K562 (cell line): ENCODE results near the gene ZMYND19. TPM values are rescaled to one million over a fixed set of nuclear protein-coding genes. Genes with fewer than 3 reads are reported as not detected.

Experiments
- CBFA2T2 ChIP-seq: fragments of 450-650 bp; conservative IDR thresholded peaks from 2 replicates; pipeline ENCODE4 v1.6.1; 2017; ENCODE audit warnings: mild to moderate bottlenecking
- EP300 ChIP-seq: IDR thresholded peaks from 2 replicates; pipeline ENCODE4 v1.6.1; 2012; ENCODE audit warnings: low read length, improper control_type of control experiment
- FOXA1 ChIP-seq: fragments of 450-650 bp; IDR thresholded peaks from 2 replicates; pipeline ENCODE4 v1.6.1; 2016; ENCODE audit warnings: mild to moderate bottlenecking, borderline replicate concordance
- HEY1 ChIP-seq: fragments of 250-450 bp; sonication (Bioruptor Pico); IDR thresholded peaks from 2 replicates; pipeline ENCODE4 v1.5.0; 2020; ENCODE audit warnings: mild to moderate bottlenecking, moderate library complexity, borderline replicate concordance
- MEF2D ChIP-seq: conservative IDR thresholded peaks from 2 replicates; pipeline ENCODE4 v1.6.1; 2016; ENCODE audit warnings: low read depth, missing genetic modification characterization, missing compliant biosample characterization
- PCBP2 ChIP-seq: fragments of 200-400 bp; formaldehyde crosslinking; IDR thresholded peaks from 2 replicates; pipeline ENCODE4 v1.6.1; 2018; ENCODE audit warnings: low read length, low read depth, mild to moderate bottlenecking, moderate library complexity; ENCODE audit not compliant: poor library complexity, severe bottlenecking
- SREBF2 ChIP-seq: sonication (generic); formaldehyde crosslinking; IDR thresholded peaks from 2 replicates; pipeline ENCODE4 v1.4.0; 2020; ENCODE audit warnings: mild to moderate bottlenecking, missing genetic modification reagents
- ZBTB7A ChIP-seq: IDR thresholded peaks from 2 replicates; pipeline ENCODE4 v1.6.1; 2011; ENCODE audit warnings: low read depth, mild to moderate bottlenecking, low read length, moderate library complexity, borderline replicate concordance; ENCODE audit not compliant: control insufficient read depth
- ZNF316 ChIP-seq: fragments of 450-650 bp; IDR thresholded peaks from 2 replicates; pipeline ENCODE4 v1.6.1; 2016
- ZNF717 ChIP-seq: fragments of 250-450 bp; sonication (Bioruptor Pico); IDR thresholded peaks from 2 replicates; pipeline ENCODE4 v1.5.0; 2021
- ZSCAN32 ChIP-seq: fragments of 450-650 bp; formaldehyde crosslinking; IDR thresholded peaks from 2 replicates; pipeline ENCODE4 v1.4.0; 2020; ENCODE audit warnings: mild to moderate bottlenecking, moderate library complexity
- polyA plus RNA-seq, 8 experiments: library from polyadenylated mRNA; depleted of rRNA in 4 of 8; stranded (reverse) in 5 of 8; unstranded in 3 of 8; fragments of >200 nt; fragmentation: Nextera tagmentation in 2 of 8; fragmentation: Illumina TruSeq in 1 of 8; extraction: Ambion mirVana in 2 of 8; extraction: Trizol in 1 of 8; gene quantifications; 2 replicates each; pipeline versions ENCODE4 v1.2.1 to v1.2.3, GENCODE V29; 2011 to 2014; ENCODE audit warnings: inconsistent platforms in 1 of 8, missing spikeins in 1 of 8
- total RNA-seq, 7 experiments: library from RNA; depleted of rRNA in 6 of 7; stranded (reverse); fragments of >200 nt in 6 of 7; fragmentation: Illumina TruSeq in 2 of 7; extraction: Trizol in 2 of 7; gene quantifications; 2 replicates each; pipeline versions ENCODE4 v1.2.1 to v1.2.3, GENCODE V29; 2011 to 2021; ENCODE audit warnings: low replicate concordance in 1 of 7
- TF ChIP-seq, protein P1 (sequence below): sonication (generic); formaldehyde crosslinking; IDR thresholded peaks from 2 replicates; pipeline ENCODE4 v1.4.0; 2020; ENCODE audit warnings: mild to moderate bottlenecking, missing genetic modification reagents
- TF ChIP-seq, protein P2 (sequence below): fragments of 250-450 bp; sonication (Bioruptor Pico); IDR thresholded peaks from 2 replicates; pipeline ENCODE4 v1.5.0; 2020; ENCODE audit warnings: mild to moderate bottlenecking, borderline replicate concordance
- TF ChIP-seq, protein P3 (sequence below): IDR thresholded peaks from 3 replicates; pipeline ENCODE4 v1.6.1; 2011; ENCODE audit warnings: borderline replicate concordance, mild to moderate bottlenecking, moderate library complexity; ENCODE audit not compliant: insufficient read length; ENCODE audit errors: extremely low read depth
- TF ChIP-seq, protein P4 (sequence below), 3 experiments: IDR thresholded peaks in 2 of 3; conservative IDR thresholded peaks in 1 of 3; 2 replicates each; pipeline ENCODE4 v1.5.1; 2011 to 2012; ENCODE audit warnings: low read length in 3 of 3, mild to moderate bottlenecking in 3 of 3, control low read depth in 2 of 3, improper control_type of control experiment in 1 of 3, inconsistent platforms in 1 of 3, low read depth in 1 of 3, mixed read lengths in 1 of 3, moderate library complexity in 1 of 3; ENCODE audit not compliant: insufficient read depth in 2 of 3
- TF ChIP-seq, protein P5 (sequence below): fragments of 250-450 bp; sonication (Bioruptor Pico); IDR thresholded peaks from 2 replicates; pipeline ENCODE4 v1.8.0; 2022; ENCODE audit warnings: inconsistent platforms, mild to moderate bottlenecking, moderate library complexity, borderline replicate concordance

ZMYND19 gene
- total and polyA plus RNA-seq, 9 of the 15 experiments (the other 6 are each of a cell fraction or from before 2014, with no cell fraction given) = 1.0 to 86.7 (median 44.0) TPM

DNA sequence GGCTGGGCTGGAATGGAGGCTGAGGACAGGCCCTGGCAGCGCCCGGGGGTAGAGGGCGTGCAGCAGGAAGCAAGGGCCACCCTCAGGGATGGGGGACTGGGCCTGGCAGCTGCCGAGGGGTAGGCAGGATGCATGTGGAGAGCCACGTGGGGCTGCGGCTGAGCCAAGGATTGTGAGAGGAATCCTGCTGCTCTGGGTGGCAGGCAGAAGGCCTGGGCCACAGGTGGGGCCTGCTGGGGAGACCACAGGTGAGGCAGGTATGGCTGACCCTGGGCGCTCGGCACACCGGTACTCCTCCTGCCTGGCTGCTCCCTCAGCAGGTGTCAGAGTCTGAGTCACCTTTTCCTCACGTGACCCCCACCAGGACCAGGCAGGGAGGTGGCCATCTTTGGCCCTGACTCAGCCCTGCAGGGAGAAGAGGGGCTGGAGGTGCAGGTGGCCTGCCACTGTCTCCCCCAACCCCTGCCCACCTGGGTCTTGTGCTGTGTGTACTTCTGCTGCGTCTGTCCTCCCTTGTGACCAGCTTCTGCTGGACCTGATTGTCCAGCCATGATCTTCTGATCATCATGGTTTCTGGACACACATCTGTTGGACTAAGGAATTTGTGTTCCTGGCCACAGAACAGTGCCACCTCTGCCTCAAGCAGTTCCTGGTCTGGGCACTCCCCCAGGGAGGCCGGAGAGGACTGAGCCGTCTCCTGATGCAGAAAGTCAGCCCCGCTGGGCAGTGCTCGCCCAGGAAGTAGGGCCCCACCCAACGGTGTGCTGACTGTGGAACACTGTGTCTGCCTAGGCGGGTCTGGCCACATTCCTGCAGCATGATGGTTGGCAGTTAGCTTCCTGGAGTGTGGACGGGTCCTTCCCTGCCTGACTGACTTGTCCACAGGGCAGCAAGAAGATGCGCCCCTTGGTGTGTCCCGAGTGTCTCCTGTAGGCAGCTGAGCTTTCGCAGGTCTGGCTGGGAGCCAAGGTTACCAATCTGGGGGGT lies 21.6 kb upstream of the ZMYND19 start (continued):
- TF ChIP-seq, protein P1, sequence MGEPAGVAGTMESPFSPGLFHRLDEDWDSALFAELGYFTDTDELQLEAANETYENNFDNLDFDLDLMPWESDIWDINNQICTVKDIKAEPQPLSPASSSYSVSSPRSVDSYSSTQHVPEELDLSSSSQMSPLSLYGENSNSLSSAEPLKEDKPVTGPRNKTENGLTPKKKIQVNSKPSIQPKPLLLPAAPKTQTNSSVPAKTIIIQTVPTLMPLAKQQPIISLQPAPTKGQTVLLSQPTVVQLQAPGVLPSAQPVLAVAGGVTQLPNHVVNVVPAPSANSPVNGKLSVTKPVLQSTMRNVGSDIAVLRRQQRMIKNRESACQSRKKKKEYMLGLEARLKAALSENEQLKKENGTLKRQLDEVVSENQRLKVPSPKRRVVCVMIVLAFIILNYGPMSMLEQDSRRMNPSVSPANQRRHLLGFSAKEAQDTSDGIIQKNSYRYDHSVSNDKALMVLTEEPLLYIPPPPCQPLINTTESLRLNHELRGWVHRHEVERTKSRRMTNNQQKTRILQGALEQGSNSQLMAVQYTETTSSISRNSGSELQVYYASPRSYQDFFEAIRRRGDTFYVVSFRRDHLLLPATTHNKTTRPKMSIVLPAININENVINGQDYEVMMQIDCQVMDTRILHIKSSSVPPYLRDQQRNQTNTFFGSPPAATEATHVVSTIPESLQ (CRISPR knock-in tag) = no peak
- TF ChIP-seq HEY1 (CRISPR knock-in tag) = no peak
- no peak for TF ChIP-seq MEF2D (tag)
- TF ChIP-seq ZBTB7A = 0 out of 2 replicates have a peak, but pooled peaks have one; percentile 34
- no peak for TF ChIP-seq ZSCAN32 (CRISPR knock-in tag)
- no peak for TF ChIP-seq EP300
- TF ChIP-seq FOXA1 = no peak
- TF ChIP-seq PCBP2 = no peak
- peak; percentile 55 for TF ChIP-seq CBFA2T2
- TF ChIP-seq, protein P2, sequence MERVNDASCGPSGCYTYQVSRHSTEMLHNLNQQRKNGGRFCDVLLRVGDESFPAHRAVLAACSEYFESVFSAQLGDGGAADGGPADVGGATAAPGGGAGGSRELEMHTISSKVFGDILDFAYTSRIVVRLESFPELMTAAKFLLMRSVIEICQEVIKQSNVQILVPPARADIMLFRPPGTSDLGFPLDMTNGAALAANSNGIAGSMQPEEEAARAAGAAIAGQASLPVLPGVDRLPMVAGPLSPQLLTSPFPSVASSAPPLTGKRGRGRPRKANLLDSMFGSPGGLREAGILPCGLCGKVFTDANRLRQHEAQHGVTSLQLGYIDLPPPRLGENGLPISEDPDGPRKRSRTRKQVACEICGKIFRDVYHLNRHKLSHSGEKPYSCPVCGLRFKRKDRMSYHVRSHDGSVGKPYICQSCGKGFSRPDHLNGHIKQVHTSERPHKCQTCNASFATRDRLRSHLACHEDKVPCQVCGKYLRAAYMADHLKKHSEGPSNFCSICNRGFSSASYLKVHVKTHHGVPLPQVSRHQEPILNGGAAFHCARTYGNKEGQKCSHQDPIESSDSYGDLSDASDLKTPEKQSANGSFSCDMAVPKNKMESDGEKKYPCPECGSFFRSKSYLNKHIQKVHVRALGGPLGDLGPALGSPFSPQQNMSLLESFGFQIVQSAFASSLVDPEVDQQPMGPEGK (CRISPR knock-in tag) = no peak
- TF ChIP-seq, protein P3, sequence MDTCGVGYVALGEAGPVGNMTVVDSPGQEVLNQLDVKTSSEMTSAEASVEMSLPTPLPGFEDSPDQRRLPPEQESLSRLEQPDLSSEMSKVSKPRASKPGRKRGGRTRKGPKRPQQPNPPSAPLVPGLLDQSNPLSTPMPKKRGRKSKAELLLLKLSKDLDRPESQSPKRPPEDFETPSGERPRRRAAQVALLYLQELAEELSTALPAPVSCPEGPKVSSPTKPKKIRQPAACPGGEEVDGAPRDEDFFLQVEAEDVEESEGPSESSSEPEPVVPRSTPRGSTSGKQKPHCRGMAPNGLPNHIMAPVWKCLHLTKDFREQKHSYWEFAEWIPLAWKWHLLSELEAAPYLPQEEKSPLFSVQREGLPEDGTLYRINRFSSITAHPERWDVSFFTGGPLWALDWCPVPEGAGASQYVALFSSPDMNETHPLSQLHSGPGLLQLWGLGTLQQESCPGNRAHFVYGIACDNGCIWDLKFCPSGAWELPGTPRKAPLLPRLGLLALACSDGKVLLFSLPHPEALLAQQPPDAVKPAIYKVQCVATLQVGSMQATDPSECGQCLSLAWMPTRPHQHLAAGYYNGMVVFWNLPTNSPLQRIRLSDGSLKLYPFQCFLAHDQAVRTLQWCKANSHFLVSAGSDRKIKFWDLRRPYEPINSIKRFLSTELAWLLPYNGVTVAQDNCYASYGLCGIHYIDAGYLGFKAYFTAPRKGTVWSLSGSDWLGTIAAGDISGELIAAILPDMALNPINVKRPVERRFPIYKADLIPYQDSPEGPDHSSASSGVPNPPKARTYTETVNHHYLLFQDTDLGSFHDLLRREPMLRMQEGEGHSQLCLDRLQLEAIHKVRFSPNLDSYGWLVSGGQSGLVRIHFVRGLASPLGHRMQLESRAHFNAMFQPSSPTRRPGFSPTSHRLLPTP = no peak
- TF ChIP-seq, protein P4, sequence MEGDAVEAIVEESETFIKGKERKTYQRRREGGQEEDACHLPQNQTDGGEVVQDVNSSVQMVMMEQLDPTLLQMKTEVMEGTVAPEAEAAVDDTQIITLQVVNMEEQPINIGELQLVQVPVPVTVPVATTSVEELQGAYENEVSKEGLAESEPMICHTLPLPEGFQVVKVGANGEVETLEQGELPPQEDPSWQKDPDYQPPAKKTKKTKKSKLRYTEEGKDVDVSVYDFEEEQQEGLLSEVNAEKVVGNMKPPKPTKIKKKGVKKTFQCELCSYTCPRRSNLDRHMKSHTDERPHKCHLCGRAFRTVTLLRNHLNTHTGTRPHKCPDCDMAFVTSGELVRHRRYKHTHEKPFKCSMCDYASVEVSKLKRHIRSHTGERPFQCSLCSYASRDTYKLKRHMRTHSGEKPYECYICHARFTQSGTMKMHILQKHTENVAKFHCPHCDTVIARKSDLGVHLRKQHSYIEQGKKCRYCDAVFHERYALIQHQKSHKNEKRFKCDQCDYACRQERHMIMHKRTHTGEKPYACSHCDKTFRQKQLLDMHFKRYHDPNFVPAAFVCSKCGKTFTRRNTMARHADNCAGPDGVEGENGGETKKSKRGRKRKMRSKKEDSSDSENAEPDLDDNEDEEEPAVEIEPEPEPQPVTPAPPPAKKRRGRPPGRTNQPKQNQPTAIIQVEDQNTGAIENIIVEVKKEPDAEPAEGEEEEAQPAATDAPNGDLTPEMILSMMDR (IDR thresholded peaks at IDR 0.05 in 2 of 3, conservative IDR thresholded peaks at IDR 0.05 in 1 of 3; ENCODE audit: insufficient read depth in 2 of 3, low read depth in 1 of 3, low read length in 3 of 3) = no peak
- no peak for TF ChIP-seq SREBF2 (CRISPR knock-in tag)
- TF ChIP-seq ZNF717 (CRISPR knock-in tag) = no peak
- TF ChIP-seq, protein P5, sequence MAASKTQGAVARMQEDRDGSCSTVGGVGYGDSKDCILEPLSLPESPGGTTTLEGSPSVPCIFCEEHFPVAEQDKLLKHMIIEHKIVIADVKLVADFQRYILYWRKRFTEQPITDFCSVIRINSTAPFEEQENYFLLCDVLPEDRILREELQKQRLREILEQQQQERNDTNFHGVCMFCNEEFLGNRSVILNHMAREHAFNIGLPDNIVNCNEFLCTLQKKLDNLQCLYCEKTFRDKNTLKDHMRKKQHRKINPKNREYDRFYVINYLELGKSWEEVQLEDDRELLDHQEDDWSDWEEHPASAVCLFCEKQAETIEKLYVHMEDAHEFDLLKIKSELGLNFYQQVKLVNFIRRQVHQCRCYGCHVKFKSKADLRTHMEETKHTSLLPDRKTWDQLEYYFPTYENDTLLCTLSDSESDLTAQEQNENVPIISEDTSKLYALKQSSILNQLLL (CRISPR knock-in tag) = no peak
- no peak for TF ChIP-seq ZNF316
